SK-N-DZ (cell line): ENCODE results near the gene DUSP9.

Source experiments
- DNase-seq: peaks from one replicate; pipeline ENCODE4 v3.0.0-alpha.2; 2015; ENCODE audit warnings: low spot score

The DUSP9 gene

GRCh38 chrX:153635788-153636668 lies 11.0 kb upstream of the DUSP9 start:
- peak; percentile 50 for DNase-seq

- no peak for DNase-seq
Observed at GRCh38 chrX:153636716-153637115, 10.3 kb upstream of the DUSP9 start.

GRCh38 chrX:153637121-153638040 lies 9.6 kb upstream of the DUSP9 start:
- no peak for DNase-seq

- DNase-seq = no peak
Observed at GRCh38 chrX:153638041-153638371, 9.0 kb upstream of the DUSP9 start.

GRCh38 chrX:153638436-153639176 lies 8.4 kb upstream of the DUSP9 start:
- DNase-seq = peak; percentile 48

GRCh38 chrX:153639177-153640044 lies 7.6 kb upstream of the DUSP9 start:
- DNase-seq = no peak

GRCh38 chrX:153640045-153640686 lies 6.8 kb upstream of the DUSP9 start:
- no peak for DNase-seq

GRCh38 chrX:153640736-153641575 lies 6.0 kb upstream of the DUSP9 start:
- DNase-seq = no peak

GRCh38 chrX:153641627-153642026 lies 5.4 kb upstream of the DUSP9 start:
- no peak for DNase-seq

GRCh38 chrX:153642051-153642654 lies 4.8 kb upstream of the DUSP9 start:
- no peak for DNase-seq

- no peak for DNase-seq
Observed at GRCh38 chrX:153642655-153643430, 4.2 kb upstream of the DUSP9 start.

GRCh38 chrX:153643431-153644351 lies 3.3 kb upstream of the DUSP9 start:
- no peak for DNase-seq

- DNase-seq = no peak
Observed at GRCh38 chrX:153644356-153645125, 2.5 kb upstream of the DUSP9 start.

- no peak for DNase-seq
Observed at GRCh38 chrX:153645151-153645550, 1.9 kb upstream of the DUSP9 start.

- no peak for DNase-seq
Observed at GRCh38 chrX:153645921-153646488, 998 bp upstream of the DUSP9 start.
